NCI-H446 (cell line): ENCODE results near the gene SPZ1.
"Not testable (repeated sequence)": the region's sequence is repeated elsewhere in the genome, so short reads cannot be mapped to it uniquely, and the experiment has no call there.

Source experiments
- DNase-seq, 2 experiments: peaks; one replicate each; lab custom pipeline; 2025; lab: John Stamatoyannopoulos, UW

The SPZ1 gene

GRCh38 chr5:80319702-80320101 lies at the start of gene SPZ1:
TSS of gene SPZ1 (plus strand) at chr5:80320002. CDS start at chr5:80320216, 214 bp downstream.
- DNase-seq = no peak

GRCh38 chr5:80270543-80270942 lies 49.3 kb upstream of the SPZ1 start:
- DNase-seq = not testable (repeated sequence)

- DNase-seq = peak; percentile 21 to 69
Measured at GRCh38 chr5:80275347-80275746, 44.5 kb upstream of the SPZ1 start.

GRCh38 chr5:80276186-80276585 lies 43.6 kb upstream of the SPZ1 start:
- no peak for DNase-seq

GRCh38 chr5:80277191-80277590 lies 42.6 kb upstream of the SPZ1 start:
- DNase-seq = no peak

- no peak for DNase-seq
Measured at GRCh38 chr5:80282054-80282453, 37.7 kb upstream of the SPZ1 start.

- DNase-seq = no peak
Measured at GRCh38 chr5:80283360-80283759, 36.4 kb upstream of the SPZ1 start.

- no peak for DNase-seq
Measured at GRCh38 chr5:80284720-80285119, 35.1 kb upstream of the SPZ1 start.

- DNase-seq = no peak
Measured at GRCh38 chr5:80288177-80288576, 31.6 kb upstream of the SPZ1 start.

GRCh38 chr5:80289320-80289719 lies 30.5 kb upstream of the SPZ1 start:
- DNase-seq = no peak

GRCh38 chr5:80291761-80292160 lies 28.0 kb upstream of the SPZ1 start:
- no peak for DNase-seq

GRCh38 chr5:80296121-80296520 lies 23.7 kb upstream of the SPZ1 start:
- no peak for DNase-seq

GRCh38 chr5:80299601-80300000 lies 20.2 kb upstream of the SPZ1 start:
- no peak for DNase-seq

- no peak for DNase-seq
Measured at GRCh38 chr5:80300125-80300524, 19.7 kb upstream of the SPZ1 start.

GRCh38 chr5:80300796-80301195 lies 19.0 kb upstream of the SPZ1 start:
- DNase-seq = not testable (repeated sequence)

GRCh38 chr5:80301342-80301741 lies 18.5 kb upstream of the SPZ1 start:
- not testable (repeated sequence) for DNase-seq

- no peak for DNase-seq
Measured at GRCh38 chr5:80302636-80303035, 17.2 kb upstream of the SPZ1 start.

GRCh38 chr5:80308526-80308925 lies 11.3 kb upstream of the SPZ1 start:
- DNase-seq = no peak

- DNase-seq = no peak
Measured at GRCh38 chr5:80309871-80310665, 9.7 kb upstream of the SPZ1 start.

- DNase-seq = no peak
Measured at GRCh38 chr5:80315244-80315643, 4.6 kb upstream of the SPZ1 start.

- peak; percentile 31 to 65 for DNase-seq
Measured at GRCh38 chr5:80318212-80318611, 1.6 kb upstream of the SPZ1 start.

- no peak for DNase-seq
Measured at GRCh38 chr5:80324912-80325311, 5.1 kb downstream of the SPZ1 start.

GRCh38 chr5:80326468-80326867 lies 6.7 kb downstream of the SPZ1 start:
- no peak for DNase-seq

GRCh38 chr5:80337379-80337778 lies 17.6 kb downstream of the SPZ1 start:
- DNase-seq = no peak
